GM23338 (cell line): ENCODE data around the gene TFEB. TPM values are rescaled to one million over a fixed set of nuclear protein-coding genes. Genes with fewer than 3 reads are reported as not detected.

Source experiments
- ATAC-seq: fragments of 200-7000 bp; cut with Tn5 transposase; 3 replicates; pipeline ENCODE4 v1.9.1; 2020
- DNase-seq: peaks from one replicate; pipeline ENCODE4 v3.0.0-alpha.2; 2015; ENCODE audit warnings: low spot score
- H2AFZ ChIP-seq: fragments of 200-600 bp; sonication (generic); 2 replicates; pipeline ENCODE4 v1.8.0; 2016; ENCODE audit warnings: antibody characterized with exemption, mild to moderate bottlenecking, moderate library complexity
- H3F3A ChIP-seq: fragments of 200-600 bp; sonication (generic); replicated peaks from 2 replicates; pipeline ENCODE4 v1.8.0; 2017; ENCODE audit warnings: antibody characterized with exemption, mixed run types, low read depth
- H3K27ac ChIP-seq: fragments of 200-600 bp; sonication (generic); 2 replicates; pipeline ENCODE4 v1.6.1; 2016; ENCODE audit warnings: low read depth
- H3K27me3 ChIP-seq: fragments of 200-600 bp; sonication (generic); 2 replicates; pipeline ENCODE4 v1.8.0; 2016; ENCODE audit warnings: mild to moderate bottlenecking, mixed run types, moderate library complexity; ENCODE audit not compliant: insufficient read depth
- H3K36me3 ChIP-seq: fragments of 200-600 bp; sonication (generic); 2 replicates; pipeline ENCODE4 v1.8.0; 2016; ENCODE audit warnings: mild to moderate bottlenecking; ENCODE audit not compliant: insufficient read depth
- H3K4me1 ChIP-seq: fragments of 200-600 bp; sonication (generic); 2 replicates; pipeline ENCODE4 v1.8.0; 2016; ENCODE audit warnings: mild to moderate bottlenecking, moderate library complexity; ENCODE audit not compliant: insufficient read depth
- H3K4me2 ChIP-seq: fragments of 200-600 bp; sonication (generic); 2 replicates; pipeline ENCODE4 v1.7.1; 2017; ENCODE audit warnings: mixed run types
- H3K4me3 ChIP-seq: fragments of 200-600 bp; sonication (generic); 2 replicates; pipeline ENCODE4 v1.6.1; 2016; ENCODE audit warnings: mixed run types
- H3K79me2 ChIP-seq: fragments of 200-600 bp; sonication (generic); replicated peaks from 2 replicates; pipeline ENCODE4 v1.8.0; 2017; ENCODE audit warnings: mild to moderate bottlenecking; ENCODE audit not compliant: insufficient read depth
- H3K9me2 ChIP-seq: fragments of 200-600 bp; sonication (generic); 2 replicates; pipeline ENCODE4 v1.8.0; 2017; ENCODE audit not compliant: insufficient read depth
- H4K20me1 ChIP-seq: fragments of 200-600 bp; sonication (generic); replicated peaks from 2 replicates; pipeline ENCODE4 v1.8.0; 2017; ENCODE audit warnings: mild to moderate bottlenecking; ENCODE audit not compliant: insufficient read depth
- H3K27ac Mint-ChIP-seq: 2 replicates; pipeline ENCODE4 v1.8.0; 2020; ENCODE audit warnings: inconsistent platforms, mild to moderate bottlenecking, moderate library complexity, mixed read lengths
- H3K27me3 Mint-ChIP-seq: 3 replicates; pipeline ENCODE4 v1.8.0; 2022; ENCODE audit warnings: low read depth, mild to moderate bottlenecking, moderate library complexity, mixed read lengths, inconsistent platforms; ENCODE audit not compliant: insufficient read depth, poor library complexity
- H3K36me3 Mint-ChIP-seq: 3 replicates; pipeline ENCODE4 v1.8.0; 2021; ENCODE audit warnings: low read depth, mild to moderate bottlenecking, inconsistent platforms, moderate library complexity, mixed read lengths
- H3K4me1 Mint-ChIP-seq: 3 replicates; pipeline ENCODE4 v1.8.0; 2020; ENCODE audit warnings: mild to moderate bottlenecking, inconsistent platforms, mixed read lengths
- H3K4me3 Mint-ChIP-seq: 3 replicates; pipeline ENCODE4 v1.8.0; 2021; ENCODE audit warnings: moderate library complexity, mild to moderate bottlenecking, inconsistent platforms, mixed read lengths
- H3K9me3 Mint-ChIP-seq: 3 replicates; pipeline ENCODE4 v1.8.0; 2020; ENCODE audit warnings: moderate library complexity, mild to moderate bottlenecking, inconsistent platforms, mixed read lengths
- CTCF ChIP-seq, 2 experiments: fragments of 200-600 bp in 1 of 2; sonication (generic) in 1 of 2; conservative IDR thresholded peaks; 2 replicates each; pipeline versions ENCODE4 v1.5.1 to v1.6.1; 2016 to 2017; ENCODE audit warnings: antibody characterized with exemption in 2 of 2, low read depth in 2 of 2, mild to moderate bottlenecking in 2 of 2, moderate library complexity in 1 of 2
- EZH2 ChIP-seq: fragments of 200-600 bp; sonication (generic); IDR thresholded peaks from one replicate; pipeline ENCODE4 v1.8.0; 2017; ENCODE audit warnings: antibody characterized with exemption, mild to moderate bottlenecking, low read depth; ENCODE audit not compliant: unreplicated experiment
- EZH2phosphoT487 ChIP-seq: fragments of 200-600 bp; sonication (generic); IDR thresholded peaks from one replicate; pipeline ENCODE4 v1.8.1; 2018; ENCODE audit warnings: antibody characterized with exemption; ENCODE audit not compliant: unreplicated experiment
- JUNB ChIP-seq: IDR thresholded peaks from one replicate; pipeline ENCODE4 v1.6.1; 2016; ENCODE audit warnings: antibody characterized with exemption; ENCODE audit not compliant: unreplicated experiment
- NANOG ChIP-seq: IDR thresholded peaks from 2 replicates; pipeline ENCODE4 v1.6.1; 2016; ENCODE audit warnings: antibody characterized with exemption, borderline replicate concordance
- POLR2AphosphoS5 ChIP-seq: IDR thresholded peaks from 2 replicates; pipeline ENCODE4 v1.6.1; 2016; ENCODE audit warnings: antibody characterized with exemption, low read depth
- REST ChIP-seq: IDR thresholded peaks from one replicate; pipeline ENCODE4 v1.6.1; 2018; ENCODE audit warnings: antibody characterized with exemption; ENCODE audit not compliant: unreplicated experiment
- STAT1 ChIP-seq: IDR thresholded peaks from one replicate; pipeline ENCODE4 v1.6.1; 2016; ENCODE audit warnings: antibody characterized with exemption; ENCODE audit not compliant: unreplicated experiment
- ZNF114 ChIP-seq: fragments of 250-450 bp; sonication (Bioruptor Pico); IDR thresholded peaks from 2 replicates; pipeline ENCODE4 v1.5.0; 2020; ENCODE audit warnings: mild to moderate bottlenecking, moderate library complexity
- ZNF462 ChIP-seq: fragments of 250-450 bp; sonication (Bioruptor Pico); IDR thresholded peaks from 2 replicates; pipeline ENCODE4 v1.5.0; 2020; ENCODE audit warnings: mild to moderate bottlenecking, moderate library complexity
- polyA plus RNA-seq: library from polyadenylated mRNA; unstranded; fragments of >200 nt; fragmentation: Nextera tagmentation; extraction: Ambion mirVana; gene quantifications from 2 replicates; pipeline ENCODE4 v1.2.1, GENCODE V29; 2016
- total RNA-seq: library from RNA; depleted of rRNA; stranded (reverse); fragments of >200 nt; shearing (Covaris generic); gene quantifications from 2 replicates; pipeline ENCODE4 v1.2.3, GENCODE V29; 2014

Gene TFEB
- total and polyA plus RNA-seq, 2 experiments from 2014 or later, result 1.3 to 4.3 TPM

- TF ChIP-seq REST (no peak), JUNB (no peak), CTCF (conservative IDR thresholded peaks at IDR 0.05; ENCODE audit: low read depth in 2 of 2) (no peak), ZNF114 (no peak), NANOG (no peak), STAT1 (no peak), EZH2 (no peak)
Observed at GRCh38 chr6:41778895-41779294, 43.5 kb upstream of the TFEB start (continued).

- Histone ChIP-seq H3K79me2 (0 out of 2 replicates have a peak, but pooled peaks cover 7% of the 10 kb centered on the region), H3K4me3 (no peak overlapping the region), H3F3A (peaks cover 5% of the 10 kb centered on the region; the same call in 1 of the 2 replicates), H4K20me1 (no peaks in the 10 kb centered on the region), H3K9me2 (no peaks in the 10 kb centered on the region), H3K27me3 (peaks cover 29% of the 10 kb centered on the region), H3K27ac (no peak overlapping the region), H3K36me3 (no peaks in the 10 kb centered on the region), H3K4me1 (peaks cover 16% of the 10 kb centered on the region), H3K4me2 (no peak overlapping the region), H2AFZ (no peak overlapping the region)
- ATAC-seq, result no peak
- DNase-seq, result no peak
- no peak overlapping the region for H3K27ac Mint-ChIP-seq
- H3K36me3 Mint-ChIP-seq, result peaks cover 10% of the 10 kb centered on the region
- H3K27me3 Mint-ChIP-seq, result peaks cover 27% of the 10 kb centered on the region
- peak overlapping the region; percentile 89; the same call in 2 of the 3 replicates for H3K4me3 Mint-ChIP-seq
- no peaks in the 10 kb centered on the region for H3K9me3 Mint-ChIP-seq
- H3K4me1 Mint-ChIP-seq, result peaks cover 11% of the 10 kb centered on the region
- no peak for TF ChIP-seq CTCF (conservative IDR thresholded peaks at IDR 0.05; ENCODE audit: low read depth in 2 of 2)
- no peak for TF ChIP-seq EZH2phosphoT487
- TF ChIP-seq POLR2AphosphoS5, result no peak
- TF ChIP-seq ZNF462, result no peak
- no peak for TF ChIP-seq ZNF114
Observed at GRCh38 chr6:41777551-41778285, 42.3 kb upstream of the TFEB start.
